Vagina (tissue), 2 donors: ENCODE data around the gene EHHADH.

Source experiments
- POLR2A ChIP-seq, 2 donors: fragments of 450-650 bp; IDR thresholded peaks; one replicate each; pipeline ENCODE4 v1.6.1; 2017; ENCODE audit warnings: antibody characterized with exemption in 2 of 2, mild to moderate bottlenecking in 2 of 2, moderate library complexity in 2 of 2
- TF ChIP-seq, protein P1 (sequence below), 3 experiments: fragments of 450-650 bp in 2 of 3; fragments of 200-600 bp in 1 of 3; sonication (generic) in 1 of 3; IDR thresholded peaks; one replicate each; pipeline ENCODE4 v1.5.1; 2017 to 2019; ENCODE audit warnings: antibody characterized with exemption in 3 of 3, mild to moderate bottlenecking in 2 of 3, moderate library complexity in 2 of 3

- TF ChIP-seq, protein P1, sequence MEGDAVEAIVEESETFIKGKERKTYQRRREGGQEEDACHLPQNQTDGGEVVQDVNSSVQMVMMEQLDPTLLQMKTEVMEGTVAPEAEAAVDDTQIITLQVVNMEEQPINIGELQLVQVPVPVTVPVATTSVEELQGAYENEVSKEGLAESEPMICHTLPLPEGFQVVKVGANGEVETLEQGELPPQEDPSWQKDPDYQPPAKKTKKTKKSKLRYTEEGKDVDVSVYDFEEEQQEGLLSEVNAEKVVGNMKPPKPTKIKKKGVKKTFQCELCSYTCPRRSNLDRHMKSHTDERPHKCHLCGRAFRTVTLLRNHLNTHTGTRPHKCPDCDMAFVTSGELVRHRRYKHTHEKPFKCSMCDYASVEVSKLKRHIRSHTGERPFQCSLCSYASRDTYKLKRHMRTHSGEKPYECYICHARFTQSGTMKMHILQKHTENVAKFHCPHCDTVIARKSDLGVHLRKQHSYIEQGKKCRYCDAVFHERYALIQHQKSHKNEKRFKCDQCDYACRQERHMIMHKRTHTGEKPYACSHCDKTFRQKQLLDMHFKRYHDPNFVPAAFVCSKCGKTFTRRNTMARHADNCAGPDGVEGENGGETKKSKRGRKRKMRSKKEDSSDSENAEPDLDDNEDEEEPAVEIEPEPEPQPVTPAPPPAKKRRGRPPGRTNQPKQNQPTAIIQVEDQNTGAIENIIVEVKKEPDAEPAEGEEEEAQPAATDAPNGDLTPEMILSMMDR (IDR thresholded peaks at IDR 0.05) = no peak
- no peak for TF ChIP-seq POLR2A (IDR thresholded peaks at IDR 0.05)
Observed at GRCh38 chr3:185149591-185149990, 104.3 kb downstream of the EHHADH start.
